RWPE1 (cell line): ENCODE measurements around the gene LAMB3.

Experiments used
- CTCF ChIA-PET: fragments of 350-600 bp; sonication (Branson Sonifier 250); formaldehyde crosslinking; extraction: SDS; loops from one replicate; lab custom pipeline; 2021; lab: Yijun Ruan, JAX
- POLR2A ChIA-PET: fragments of 400-600 bp; formaldehyde crosslinking; extraction: SDS; loops from one replicate; lab custom pipeline; 2020; ENCODE audit warnings: antibody characterized with exemption; ENCODE audit not compliant: low non-redundant PET; lab: Yijun Ruan, JAX
- DNase-seq: peaks from one replicate; pipeline ENCODE4 v3.0.0; 2012; ENCODE audit warnings: low spot score
- H3K27ac ChIP-seq: fragments of 450-650 bp; 2 replicates; pipeline ENCODE4 v1.5.1; 2017
- CTCF ChIP-seq: fragments of 450-650 bp; conservative IDR thresholded peaks from 2 replicates; pipeline ENCODE4 v1.5.1; 2017; ENCODE audit warnings: low read depth, mild to moderate bottlenecking

The LAMB3 gene

GRCh38 chr1:209607102-209607794 lies 45.0 kb downstream of the LAMB3 start:
- peak; percentile 70 for DNase-seq
- POLR2A ChIA-PET, result interaction anchor here (0.7 kb wide), 1 partner anchor 22 kb away, joined by 3 read pairs; no protein-coding TSS in a partner anchor
- H3K27ac ChIP-seq, result no peak overlapping the region
- no peak for TF ChIP-seq CTCF
- CTCF ChIA-PET, result interaction anchor here (1.6 kb wide), 1 partner anchor 20 kb away, joined by 3 read pairs; no protein-coding TSS in a partner anchor

- no peak for TF ChIP-seq CTCF
- DNase-seq, result no peak
- ChIA-PET POLR2A (no interaction called here), CTCF (interaction anchor here (0.8 to 1.0 kb wide), 3 partner anchors 13 to 27 kb away, joined by 3 read pairs; no protein-coding TSS in a partner anchor)
- no peak overlapping the region for H3K27ac ChIP-seq
Observed at GRCh38 chr1:209603877-209604276, 48.3 kb downstream of the LAMB3 start.

- POLR2A ChIA-PET, result no interaction called here
- peak; percentile 80 for TF ChIP-seq CTCF
- DNase-seq, result peak; percentile 69
- CTCF ChIA-PET, result interaction anchor here (0.7 to 0.9 kb wide), 5 partner anchors 36 to 178 kb away, joined by 3 to 4 read pairs (median 3); no protein-coding TSS in a partner anchor
- no peak overlapping the region for H3K27ac ChIP-seq
Observed at GRCh38 chr1:209601809-209602657, 50.2 kb downstream of the LAMB3 start.

GRCh38 chr1:209600541-209600940 lies 51.7 kb downstream of the LAMB3 start:
- POLR2A ChIA-PET, result interaction anchor here (0.6 kb wide), 1 partner anchor 184 kb away, joined by 3 read pairs; no protein-coding TSS in a partner anchor
- H3K27ac ChIP-seq, result no peak overlapping the region
- TF ChIP-seq CTCF, result no peak
- CTCF ChIA-PET, result no interaction called here
- no peak for DNase-seq

- CTCF ChIA-PET, result no interaction called here
- no peak overlapping the region for H3K27ac ChIP-seq
- no peak for TF ChIP-seq CTCF
- POLR2A ChIA-PET, result no interaction called here
- DNase-seq, result no peak
Observed at GRCh38 chr1:209598227-209598626, 54.0 kb downstream of the LAMB3 start.

- TF ChIP-seq CTCF, result no peak
- no peak for DNase-seq
- H3K27ac ChIP-seq, result no peak overlapping the region
- ChIA-PET POLR2A (no interaction called here), CTCF (no interaction called here)
Observed at GRCh38 chr1:209597499-209597898, 54.7 kb downstream of the LAMB3 start.
